Measurements from ENCODE around the gene ZNF423.
A peak's percentile ranks its signal among the peaks of the same experiment; 100 is the strongest.

The ZNF423 gene

DNA sequence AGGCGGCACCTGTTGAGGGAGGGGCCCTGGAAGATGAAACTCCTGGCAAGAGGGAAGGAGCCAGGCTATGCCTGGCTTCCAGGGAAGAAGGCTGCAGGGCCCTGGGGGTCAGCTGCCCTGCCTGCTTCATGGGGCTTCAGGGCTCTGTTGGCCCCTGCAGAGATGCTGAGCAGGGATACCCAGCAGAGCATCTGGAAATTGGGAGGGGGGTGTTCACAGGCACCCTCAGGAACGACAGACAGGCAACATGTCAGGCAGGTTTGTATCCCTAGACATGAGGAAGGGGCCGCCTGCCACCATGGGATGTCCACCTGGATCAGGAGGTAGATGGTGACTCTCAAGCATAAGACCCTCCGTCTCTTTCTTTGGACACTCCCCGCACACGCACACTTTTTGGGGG is 13.8 kb upstream of the ZNF423 start:
- DNase-seq, result no peak

DNA sequence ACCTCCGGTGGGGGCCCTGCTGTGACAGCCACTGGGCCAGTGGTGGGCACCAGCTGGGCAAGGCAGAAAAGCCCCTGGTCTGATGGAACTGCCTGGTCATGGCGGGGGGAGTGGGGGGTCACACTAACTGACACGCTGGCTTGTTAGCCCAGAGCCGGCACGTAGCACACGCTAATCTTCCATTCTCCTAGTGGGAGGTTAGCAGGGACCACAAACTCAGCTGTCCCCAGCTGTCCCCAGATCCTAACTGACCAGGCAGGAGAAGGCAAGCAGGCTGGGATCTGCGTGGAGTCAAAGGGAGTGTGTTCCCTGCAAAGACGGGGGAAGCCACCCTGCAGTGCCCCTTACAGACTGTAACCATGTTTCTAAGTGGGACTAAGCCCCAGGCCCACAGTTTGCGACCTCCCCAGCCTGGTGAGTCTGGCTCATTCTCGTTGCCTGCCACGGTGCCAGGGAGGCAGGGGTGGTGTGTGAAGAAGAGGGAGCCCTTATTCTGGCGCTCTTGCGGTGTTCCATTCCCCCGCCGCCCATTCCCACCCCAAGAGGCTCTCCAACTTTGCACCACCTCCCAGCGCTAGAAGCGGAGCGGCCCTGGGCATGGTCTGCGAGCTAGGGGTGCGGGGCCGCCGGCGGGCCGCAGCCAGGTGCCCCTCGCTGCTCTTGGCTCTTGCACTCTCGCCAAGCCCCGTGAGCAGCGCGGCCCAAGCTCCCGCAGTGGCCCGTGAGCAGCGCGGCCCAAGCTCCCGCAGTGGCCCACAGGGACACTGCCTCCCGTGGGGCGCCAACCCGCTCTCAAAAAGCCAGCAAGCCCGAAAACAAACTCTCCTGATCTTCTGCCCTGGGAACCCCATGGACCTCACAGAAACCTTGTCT is 12.1 kb upstream of the ZNF423 start:
- DNase-seq, result no peak

DNA sequence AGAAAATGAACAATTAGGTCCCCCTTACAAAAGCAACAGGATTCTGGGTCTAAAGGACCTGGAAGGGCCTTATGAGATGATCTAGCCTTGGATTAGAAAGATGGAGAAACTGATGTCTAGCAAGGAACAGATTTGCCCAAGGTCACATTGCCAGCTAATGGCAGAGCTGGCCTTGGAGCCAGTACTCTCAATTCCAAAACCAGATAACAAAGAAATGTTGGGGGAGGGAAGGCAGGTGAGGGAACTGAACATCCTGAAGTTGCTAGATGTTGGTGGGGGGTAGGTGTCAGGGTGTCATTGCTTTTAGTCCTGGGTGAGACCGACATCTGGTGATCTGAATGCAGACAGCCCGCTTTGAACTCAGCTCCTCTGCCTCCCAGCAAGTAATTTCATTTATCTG is 11.3 kb upstream of the ZNF423 start:
- DNase-seq, result no peak

DNA sequence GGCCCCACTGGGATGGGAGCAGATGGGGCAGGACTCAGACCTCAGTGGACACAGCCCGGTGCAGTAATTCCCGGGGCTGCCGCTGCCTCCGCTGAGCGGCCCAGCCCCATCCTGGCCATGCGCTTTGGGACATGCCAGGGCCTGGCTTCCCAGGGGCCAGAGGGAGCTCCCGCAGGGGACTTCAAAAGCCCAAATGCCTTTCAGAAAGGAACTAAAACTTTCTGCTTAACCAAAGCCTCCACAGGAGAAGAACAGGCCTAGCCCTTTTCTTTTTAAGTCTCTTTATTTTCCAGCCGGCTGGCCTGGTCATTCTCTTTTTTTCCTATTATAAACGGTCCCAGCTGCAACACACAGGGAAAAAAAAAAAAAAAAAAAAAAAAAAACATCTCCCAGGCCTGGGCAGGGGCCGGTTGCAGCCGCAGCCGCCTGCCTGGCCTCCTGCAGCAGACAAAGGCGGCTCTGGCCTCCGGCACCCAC is 10.7 kb upstream of the ZNF423 start:
- DNase-seq, result no peak

DNA sequence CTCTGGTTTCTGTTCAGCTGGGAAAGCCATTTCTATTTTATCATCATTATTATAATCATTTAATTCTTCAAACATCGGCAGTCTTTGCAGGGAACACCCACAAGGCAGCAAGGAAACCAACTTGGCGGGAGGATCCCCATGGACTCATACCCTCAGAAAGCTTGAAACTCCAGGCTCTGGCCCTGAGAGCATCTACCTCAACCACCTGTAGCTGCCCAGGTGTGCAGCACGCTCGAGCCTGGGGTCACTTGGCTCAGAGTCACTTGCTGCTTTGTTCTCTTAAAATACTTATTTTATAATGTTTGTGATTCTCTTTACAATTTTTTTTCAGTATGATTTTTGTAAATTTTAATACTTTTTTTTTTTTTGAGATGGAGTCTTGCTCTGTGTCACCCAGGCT is 6.8 kb upstream of the ZNF423 start:
- DNase-seq, result no peak

DNA sequence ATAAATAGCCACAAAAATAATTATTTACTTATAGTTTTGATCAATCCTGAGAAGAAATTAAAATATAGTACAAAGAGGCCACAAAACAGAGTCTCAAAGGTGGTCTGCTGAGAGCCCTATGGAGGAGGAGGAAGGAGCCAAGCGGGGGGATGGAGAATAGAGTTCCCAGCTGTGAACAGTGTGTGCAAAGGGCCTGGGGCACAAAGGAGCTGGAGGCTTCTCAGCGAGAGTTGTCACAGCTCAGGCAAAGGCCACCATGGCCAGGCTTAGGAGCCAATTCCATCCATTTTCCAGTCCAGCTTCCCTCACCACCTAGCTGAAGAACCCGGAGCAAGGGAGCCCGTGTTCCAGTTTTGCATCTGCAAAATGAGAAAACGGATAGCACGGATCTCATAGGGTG is 5.4 kb upstream of the ZNF423 start:
- DNase-seq, result no peak

DNA sequence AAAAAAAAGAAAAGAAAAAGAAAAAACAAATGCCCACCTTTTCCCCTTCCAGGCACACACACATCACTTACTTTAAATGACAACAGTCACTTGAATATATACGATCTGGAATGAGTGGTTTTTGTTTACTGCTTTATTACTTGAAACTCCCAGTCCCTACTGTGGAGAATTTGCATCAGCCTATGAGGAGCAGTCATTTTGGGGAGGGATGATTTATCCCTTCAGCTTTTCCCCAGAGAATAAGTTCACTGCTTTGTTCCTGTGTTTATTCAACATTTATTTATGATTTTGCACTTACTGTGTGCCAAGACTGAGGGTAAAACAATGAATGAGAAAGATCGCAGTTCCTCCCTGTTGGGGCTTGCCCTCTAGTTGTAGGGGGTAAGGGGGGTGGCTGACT is 4.7 kb upstream of the ZNF423 start:
- DNase-seq, result no peak

DNA sequence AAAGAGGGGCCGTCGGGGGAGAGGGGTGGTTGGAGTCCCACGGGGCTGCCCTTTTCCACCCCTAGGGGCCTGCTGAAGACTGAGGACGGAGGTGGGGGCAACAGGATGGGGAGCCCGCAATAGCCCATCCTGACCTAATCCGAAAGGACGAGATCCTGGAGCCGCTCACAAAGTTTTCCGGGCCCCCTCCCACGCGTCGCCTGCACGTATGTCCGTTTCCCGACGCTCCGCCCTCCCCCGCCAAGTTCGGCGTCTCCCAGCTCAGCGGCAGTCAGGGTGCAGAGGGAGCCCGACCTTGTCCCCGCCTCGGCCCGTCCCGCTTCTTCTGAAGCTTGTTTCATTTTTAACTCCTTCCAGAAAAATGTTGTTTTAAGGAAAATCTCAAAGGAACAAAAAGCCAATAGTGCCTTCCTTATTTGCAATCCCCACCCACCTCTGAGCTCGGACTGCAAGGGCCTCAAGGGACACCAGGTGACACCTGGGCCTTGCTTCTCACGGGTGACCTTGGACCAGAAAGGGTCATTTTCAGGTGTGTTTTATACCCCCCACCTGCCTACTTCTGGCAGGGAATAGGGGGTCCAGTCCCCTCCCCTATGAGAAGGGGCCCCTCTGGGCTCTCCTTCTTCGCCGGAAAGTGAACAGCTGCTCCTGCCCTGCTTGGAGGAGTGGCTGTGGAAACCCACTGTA is 3.4 kb upstream of the ZNF423 start:
- DNase-seq, result no peak

DNA sequence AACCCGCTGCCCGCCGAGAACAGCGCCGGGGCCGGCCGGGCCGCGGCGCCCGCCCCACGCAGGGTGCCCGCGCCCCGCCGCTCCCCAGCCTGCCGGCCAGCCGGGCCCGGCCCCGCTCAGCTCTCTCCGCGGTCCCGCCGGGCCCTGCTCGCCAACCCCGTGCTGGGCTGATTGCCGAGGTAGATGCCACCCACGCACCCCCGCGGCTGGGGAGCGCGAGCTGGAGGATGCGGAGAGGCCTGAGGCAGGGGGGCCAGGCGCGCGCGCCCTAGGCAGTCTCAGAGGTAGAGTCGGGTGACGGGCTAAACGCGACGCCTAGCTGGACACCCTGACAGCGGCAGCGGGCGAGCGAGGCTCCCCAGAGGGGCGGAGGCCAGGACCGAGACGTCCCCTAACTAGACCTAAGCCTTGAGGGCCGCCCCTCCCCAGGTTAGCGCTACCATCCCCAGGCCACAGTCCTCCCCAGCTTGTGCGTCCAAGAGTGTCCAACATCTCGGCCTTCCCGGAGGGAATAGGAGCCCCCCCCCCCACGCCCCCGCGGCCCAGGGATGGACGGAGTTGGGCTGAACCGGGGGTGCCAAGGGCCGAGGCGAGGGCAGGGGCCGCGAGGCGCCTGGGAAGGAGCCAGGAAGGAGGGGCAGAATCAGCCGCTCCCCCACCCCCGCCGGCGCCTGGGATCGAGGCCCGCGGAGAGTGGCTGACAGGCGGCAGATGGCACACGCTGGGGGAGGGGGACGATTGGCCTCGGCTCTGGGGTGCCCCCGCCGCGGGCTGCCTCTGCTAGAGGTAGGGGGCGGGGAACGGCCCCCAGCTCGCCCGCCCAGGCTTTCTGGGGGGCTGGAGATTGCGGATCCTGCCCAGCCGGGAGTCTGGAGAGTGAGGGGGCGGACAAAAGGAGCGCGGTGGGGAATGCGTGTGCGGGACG is 2.5 kb upstream of the ZNF423 start:
- DNase-seq, result no peak

DNA sequence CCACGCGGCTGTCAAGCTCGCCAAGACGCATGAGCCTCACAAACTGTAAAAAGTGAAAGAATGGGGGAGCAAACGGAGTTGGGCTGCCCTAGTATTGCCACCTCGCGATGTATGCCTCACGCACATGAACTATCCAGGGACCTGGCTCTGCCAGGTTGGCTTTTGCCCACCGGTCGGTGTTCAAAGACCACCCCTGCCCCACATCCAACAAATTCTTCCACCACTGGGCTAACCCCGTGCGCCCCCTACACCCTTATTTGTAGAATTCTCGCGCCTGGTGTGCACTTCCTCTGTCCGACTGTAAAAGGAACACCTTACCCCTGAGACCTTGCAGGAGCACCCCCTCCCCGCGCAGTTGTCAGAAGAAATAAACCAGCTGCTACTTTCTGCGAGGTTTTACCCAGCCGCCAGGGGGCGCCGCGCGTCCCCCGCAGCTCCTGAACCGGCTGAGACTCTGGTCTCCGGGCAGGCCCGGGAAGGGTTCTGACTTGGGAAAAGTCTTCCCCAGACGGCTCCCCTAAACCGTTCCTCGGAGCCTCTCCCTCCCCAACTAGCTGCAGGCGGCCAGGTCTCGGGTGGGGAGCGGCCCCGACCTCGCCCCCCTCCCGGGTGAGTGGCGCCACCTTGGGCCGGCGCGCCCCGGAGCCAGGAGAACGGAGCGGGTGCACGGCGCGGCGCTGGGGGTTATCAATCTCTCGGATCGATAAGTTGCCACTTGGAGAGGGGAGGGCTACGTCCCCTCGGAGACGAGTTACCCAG is 1.7 kb upstream of the ZNF423 start:
- peak; percentile 40 for DNase-seq

DNA sequence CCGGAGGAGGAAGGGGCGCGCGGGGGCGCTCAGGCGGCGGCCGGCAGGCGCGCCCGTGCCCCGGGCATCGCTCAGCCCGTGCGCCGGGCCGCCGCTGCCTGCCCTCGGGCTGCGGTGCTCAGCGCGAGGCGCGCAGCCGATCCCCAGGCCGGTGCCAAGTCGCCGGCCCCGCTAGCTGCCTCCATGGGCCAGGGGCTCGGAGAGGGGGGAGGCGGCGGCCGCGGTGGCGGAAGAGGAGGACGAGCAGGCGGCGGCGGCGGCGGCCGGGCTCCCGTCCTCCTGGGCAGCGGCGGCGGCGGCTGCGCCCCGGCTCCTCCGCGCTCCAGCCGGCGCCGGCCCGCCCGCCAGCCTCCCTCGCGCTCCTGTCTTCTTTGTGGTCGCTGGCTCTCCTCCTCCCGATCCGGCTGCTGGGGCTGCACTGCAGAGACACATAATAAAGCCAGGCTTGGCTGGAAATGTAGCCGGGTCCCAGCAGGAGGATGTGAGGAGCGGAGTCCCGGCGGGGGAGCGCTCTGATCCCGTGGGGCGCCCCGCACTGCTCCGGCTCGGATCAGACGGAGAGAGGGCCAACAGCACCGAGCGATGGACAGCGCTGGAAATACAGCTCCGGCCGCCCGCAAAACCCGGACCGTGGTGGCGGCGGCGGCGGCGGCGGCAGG is 889 bp upstream of the ZNF423 start:
- DNase-seq, result peak; percentile 33

DNA sequence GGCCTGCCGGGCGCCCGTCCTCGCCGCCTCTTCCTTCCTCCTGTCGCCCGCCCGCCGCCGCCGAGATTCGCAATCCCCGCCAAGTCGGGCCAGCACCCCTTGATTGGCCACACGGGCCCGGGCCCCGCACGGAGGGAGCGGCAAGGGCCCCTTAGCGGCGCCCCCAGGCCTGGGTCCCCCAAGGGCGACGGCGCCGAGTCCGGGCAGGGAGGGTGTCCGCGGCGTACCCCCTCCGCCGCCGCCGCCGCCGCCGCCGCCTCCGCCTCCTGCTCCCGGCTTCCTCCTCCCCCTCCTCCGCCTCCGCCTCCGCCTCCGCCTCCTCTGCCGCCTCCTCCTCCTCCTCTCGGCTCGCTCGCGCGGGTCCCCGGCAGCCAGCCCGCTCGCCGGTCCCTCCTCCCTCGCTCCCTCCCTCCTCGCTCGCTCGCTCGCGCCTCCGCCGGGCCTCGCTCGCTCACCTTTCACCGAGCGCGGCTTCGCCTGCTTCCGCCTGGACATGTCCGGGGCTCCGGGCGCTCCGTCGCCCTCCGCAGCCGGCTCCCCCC is 561 bp downstream of the ZNF423 start:
- peak; percentile 22 for DNase-seq

DNA sequence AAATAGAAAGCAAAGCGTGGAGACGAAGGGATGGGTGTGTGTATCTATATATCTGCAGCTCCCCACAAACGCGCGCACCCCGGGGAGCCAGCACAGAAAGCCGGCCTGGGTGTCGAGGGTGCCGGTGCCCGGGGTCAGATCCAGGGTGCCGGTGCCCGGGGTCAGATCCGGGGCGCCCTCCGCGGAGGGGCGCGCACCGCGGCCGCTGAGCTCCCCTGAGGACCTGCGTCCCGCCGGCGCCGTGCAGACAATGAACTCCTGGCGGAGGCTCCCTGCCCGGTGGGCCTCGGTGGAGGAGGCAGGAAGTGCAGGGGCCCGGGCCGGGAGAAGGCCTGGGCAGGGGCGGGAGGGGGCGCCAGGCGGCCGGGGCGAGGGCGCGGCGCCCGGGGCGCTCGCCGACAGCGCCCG is 1.1 kb downstream of the ZNF423 start:
- no peak for DNase-seq

DNA sequence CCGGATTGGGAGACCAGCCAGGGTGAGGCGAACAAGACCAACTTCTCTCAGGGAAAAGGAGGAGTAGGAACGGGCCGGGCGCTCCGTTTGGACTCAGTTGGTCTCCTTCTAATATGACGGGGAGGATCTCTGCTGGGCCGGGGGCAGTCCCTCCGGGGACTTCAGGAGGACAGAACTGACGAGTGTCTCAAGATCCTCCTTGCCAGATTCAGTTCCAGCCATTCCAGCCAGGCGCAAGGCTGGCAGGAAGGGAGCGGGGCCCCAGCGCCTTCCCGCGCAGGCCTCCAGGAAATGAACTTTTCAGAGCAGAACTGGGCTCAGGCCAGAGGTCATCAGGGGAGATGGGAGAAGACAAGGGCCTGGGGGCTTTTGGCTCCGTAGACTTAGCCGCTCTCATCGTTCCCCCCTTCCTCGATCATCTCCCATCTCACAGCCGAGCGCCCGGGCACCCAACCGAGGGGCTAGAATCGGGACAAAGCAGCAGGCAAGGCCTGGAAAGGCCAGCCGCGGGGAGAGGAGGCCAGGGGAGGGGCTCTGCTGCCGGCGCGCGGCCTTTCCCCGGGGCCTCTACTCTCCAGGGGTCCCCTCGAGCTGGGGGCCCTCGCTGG is 1.6 kb downstream of the ZNF423 start:
- DNase-seq, result no peak

DNA sequence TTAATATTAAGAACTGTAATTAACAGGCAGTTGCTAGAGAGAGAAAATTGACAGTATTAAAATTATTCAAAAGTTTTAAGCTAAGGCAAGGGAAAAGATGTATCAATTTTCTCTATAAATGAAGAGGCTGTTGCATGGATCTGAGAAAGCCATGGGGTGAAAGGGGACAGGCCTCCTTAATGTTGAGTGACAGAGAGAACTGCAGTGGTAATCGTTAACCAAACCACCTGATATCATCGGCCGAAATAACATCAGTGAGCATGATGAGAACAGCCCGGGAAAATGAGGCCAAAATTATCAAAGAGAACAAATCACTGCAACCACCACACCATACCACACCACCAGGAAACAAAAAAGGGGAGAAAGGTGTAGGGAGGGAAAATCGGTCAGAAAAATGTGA is 3.6 kb downstream of the ZNF423 start:
- no peak for DNase-seq

DNA sequence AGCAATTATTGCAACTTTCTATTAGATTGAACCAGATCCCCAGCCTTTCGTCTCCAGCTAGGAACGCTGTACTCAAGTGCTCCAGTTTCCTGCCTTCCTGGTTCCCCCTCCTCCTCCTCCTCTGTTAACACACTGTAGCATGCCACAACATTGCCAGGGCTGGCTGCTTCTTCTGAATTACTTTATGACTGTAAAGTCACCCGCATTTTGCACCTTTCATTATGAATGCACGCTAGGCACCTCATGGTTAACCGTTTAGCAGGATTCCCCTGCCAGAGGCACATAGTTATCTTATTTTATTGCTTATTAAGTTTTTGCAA is 4.5 kb downstream of the ZNF423 start:
- DNase-seq, result no peak

DNA sequence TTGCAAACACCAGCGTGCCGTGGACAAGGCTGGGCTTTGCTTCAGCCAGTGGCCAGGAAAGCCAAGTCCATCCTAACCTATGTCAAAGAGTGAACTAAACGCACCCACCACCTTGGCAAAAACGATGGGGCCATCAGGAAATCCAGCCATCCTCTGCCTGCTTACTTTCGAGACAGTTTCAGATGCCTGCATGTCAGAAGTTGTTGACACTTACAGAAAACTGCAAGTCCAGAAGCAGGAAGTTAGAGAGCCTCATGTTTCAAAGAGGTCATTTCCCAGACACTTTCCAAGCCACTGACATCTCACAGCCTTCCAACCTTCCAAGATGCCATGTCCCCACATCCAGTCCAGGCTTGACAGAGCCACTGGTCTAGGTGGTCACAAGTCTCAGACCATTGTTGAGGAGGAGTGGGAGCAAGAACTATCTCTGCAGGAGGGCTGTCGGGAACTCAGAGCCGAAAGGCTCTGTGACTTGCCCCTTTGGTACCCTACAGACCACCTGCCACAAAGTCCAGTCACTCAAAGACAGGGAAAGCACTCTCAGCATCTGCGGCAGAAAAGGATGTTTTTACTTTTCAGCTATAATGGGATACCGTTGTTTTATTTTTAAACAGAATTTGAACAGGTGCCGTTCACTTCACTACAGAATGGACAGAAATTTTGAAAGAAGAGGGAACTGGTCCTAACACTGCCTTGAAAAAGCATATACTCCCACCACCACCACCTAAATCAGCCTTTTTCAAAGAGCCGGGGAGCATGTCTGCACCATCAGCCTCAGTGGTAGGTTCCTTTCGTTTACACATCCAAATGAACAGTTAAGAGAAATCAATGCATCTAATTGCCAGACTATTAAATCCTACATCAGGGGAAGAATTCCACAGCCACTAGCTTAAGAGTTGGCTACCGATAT is 5.1 kb downstream of the ZNF423 start:
- DNase-seq, result no peak

DNA sequence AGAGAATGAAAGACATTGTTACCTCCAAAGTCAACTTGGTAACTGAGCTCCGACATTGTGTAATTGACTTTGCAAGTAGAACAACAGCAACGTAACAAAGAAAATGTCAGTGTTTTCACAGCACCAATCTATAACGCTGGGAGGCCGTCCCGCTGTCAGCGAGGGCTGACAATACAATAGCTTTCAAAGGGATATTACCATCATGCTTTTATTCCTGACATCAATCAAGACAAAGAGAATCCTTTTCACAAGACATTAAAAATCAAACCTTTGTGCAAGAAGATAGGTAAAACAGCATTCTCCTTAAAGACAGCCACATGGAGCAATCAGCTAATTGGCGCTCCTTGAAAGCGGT is 6.2 kb downstream of the ZNF423 start:
- DNase-seq, result no peak

DNA sequence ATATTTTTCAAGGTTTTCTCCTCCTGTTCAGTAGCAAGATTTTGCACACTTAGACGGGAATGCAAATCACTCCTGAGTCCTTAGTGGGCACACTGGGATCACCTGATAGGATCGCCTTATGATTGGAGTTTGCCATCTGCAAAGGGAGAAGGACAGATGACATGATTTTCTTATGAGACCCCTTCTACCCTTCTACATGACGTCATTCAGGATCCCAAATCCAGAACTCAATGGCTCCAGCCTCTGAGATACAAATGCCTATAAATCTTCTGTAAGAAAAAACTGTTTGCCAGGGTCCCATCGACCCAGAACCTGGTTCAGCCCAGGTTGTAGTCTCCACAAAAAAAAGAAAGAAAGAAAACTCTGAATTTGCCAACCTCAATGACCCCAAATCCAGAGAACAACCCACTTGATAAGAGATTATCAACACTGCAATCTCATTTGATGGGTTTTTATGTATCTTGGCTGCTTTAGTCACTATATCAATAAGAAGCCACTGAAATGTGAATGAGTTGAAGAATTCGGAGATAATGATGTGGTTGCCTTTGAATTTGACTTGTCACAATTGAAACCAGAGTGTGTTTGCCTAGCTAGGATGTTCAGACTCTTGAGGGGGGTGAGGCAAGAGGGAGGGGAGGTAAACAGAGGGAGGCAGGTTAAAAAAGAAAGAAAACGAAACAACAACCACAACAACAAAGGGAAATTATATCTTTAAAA is 6.7 kb downstream of the ZNF423 start:
- no peak for DNase-seq

DNA sequence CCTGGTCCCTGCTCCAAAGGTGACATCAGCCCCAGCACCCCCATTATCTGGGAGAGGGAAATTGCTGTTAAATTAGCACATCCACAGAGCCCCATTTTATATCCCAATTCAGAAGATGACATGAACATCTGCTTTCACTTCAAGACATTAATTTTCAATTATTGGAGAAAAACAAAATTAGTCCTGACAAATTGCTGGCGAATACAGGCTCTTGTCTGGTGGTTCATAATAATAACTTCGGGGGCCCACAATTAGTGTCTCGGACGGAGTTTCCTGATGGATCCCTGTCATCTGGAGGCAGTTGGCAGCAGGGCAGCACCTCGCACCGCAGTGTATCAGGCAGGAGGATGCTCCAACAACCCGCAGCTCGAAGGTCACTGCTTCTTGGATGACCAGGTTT is 7.4 kb downstream of the ZNF423 start:
- DNase-seq, result no peak

All from MV-4-11 (cell line).